ENCODE measurements around the gene ADARB2. TPM values are rescaled to one million over a fixed set of nuclear protein-coding genes. Genes with fewer than 3 reads are reported as not detected.
"Not testable (repeated sequence)": the region's sequence is repeated elsewhere in the genome, so short reads cannot be mapped to it uniquely, and the experiment has no call there.

The ADARB2 gene
- total RNA-seq, 2 experiments from 2014 or later = not detected

- H3K27me3 Mint-ChIP-seq = peaks cover 16% of the 10 kb centered on the region
- H3K36me3 Mint-ChIP-seq = no peaks in the 10 kb centered on the region
- no peak overlapping the region for H3K27ac Mint-ChIP-seq
- H3K9me3 Mint-ChIP-seq = peaks cover 1% of the 10 kb centered on the region
- no peak for DNase-seq
- no peaks in the 10 kb centered on the region for H3K4me1 Mint-ChIP-seq
- H3K4me3 Mint-ChIP-seq = no peak overlapping the region
Observed at GRCh38 chr10:1452777-1453176, 284.5 kb downstream of the ADARB2 start.

- Mint-ChIP-seq H3K9me3 (peaks cover 1% of the 10 kb centered on the region), H3K4me1 (no peaks in the 10 kb centered on the region), H3K36me3 (no peaks in the 10 kb centered on the region), H3K27me3 (peaks cover 13% of the 10 kb centered on the region), H3K4me3 (no peak overlapping the region), H3K27ac (no peak overlapping the region)
- DNase-seq = no peak
Observed at GRCh38 chr10:1451941-1452340, 285.4 kb downstream of the ADARB2 start.

GRCh38 chr10:1451362-1451888 is 285.9 kb downstream of the ADARB2 start:
- H3K27me3 Mint-ChIP-seq = peaks cover 11% of the 10 kb centered on the region

GRCh38 chr10:1449572-1450205 is 287.6 kb downstream of the ADARB2 start:
- Mint-ChIP-seq H3K4me3 (no peak overlapping the region), H3K9me3 (peaks cover 1% of the 10 kb centered on the region), H3K36me3 (no peaks in the 10 kb centered on the region), H3K27me3 (peaks cover 11% of the 10 kb centered on the region), H3K4me1 (no peaks in the 10 kb centered on the region), H3K27ac (no peak overlapping the region)
- no peak for DNase-seq

More at GRCh38 chr10:1451362-1451888, 285.9 kb downstream of the ADARB2 start:
- H3K27ac Mint-ChIP-seq = no peak overlapping the region
- H3K9me3 Mint-ChIP-seq = peaks cover 1% of the 10 kb centered on the region
- no peaks in the 10 kb centered on the region for H3K4me1 Mint-ChIP-seq
- no peak for DNase-seq
- H3K4me3 Mint-ChIP-seq = no peak overlapping the region
- H3K36me3 Mint-ChIP-seq = no peaks in the 10 kb centered on the region

GRCh38 chr10:1449021-1449420 is 288.3 kb downstream of the ADARB2 start:
- no peaks in the 10 kb centered on the region for H3K36me3 Mint-ChIP-seq
- DNase-seq = no peak
- H3K4me1 Mint-ChIP-seq = no peaks in the 10 kb centered on the region
- H3K27ac Mint-ChIP-seq = no peak overlapping the region
- peaks cover 1% of the 10 kb centered on the region for H3K9me3 Mint-ChIP-seq
- H3K4me3 Mint-ChIP-seq = no peak overlapping the region
- peaks cover 11% of the 10 kb centered on the region for H3K27me3 Mint-ChIP-seq

GRCh38 chr10:1448252-1448930 is 288.9 kb downstream of the ADARB2 start:
- peaks cover 1% of the 10 kb centered on the region for H3K9me3 Mint-ChIP-seq
- no peak overlapping the region for H3K27ac Mint-ChIP-seq
- no peak for DNase-seq
- H3K4me1 Mint-ChIP-seq = no peaks in the 10 kb centered on the region
- no peaks in the 10 kb centered on the region for H3K36me3 Mint-ChIP-seq
- H3K27me3 Mint-ChIP-seq = peaks cover 11% of the 10 kb centered on the region
- no peak overlapping the region for H3K4me3 Mint-ChIP-seq

GRCh38 chr10:1444826-1445225 is 292.5 kb downstream of the ADARB2 start:
- DNase-seq = no peak
- H3K27ac Mint-ChIP-seq = no peak overlapping the region
- H3K4me1 Mint-ChIP-seq = no peaks in the 10 kb centered on the region
- peaks cover 6% of the 10 kb centered on the region for H3K27me3 Mint-ChIP-seq
- H3K4me3 Mint-ChIP-seq = no peak overlapping the region
- H3K9me3 Mint-ChIP-seq = no peaks in the 10 kb centered on the region
- no peaks in the 10 kb centered on the region for H3K36me3 Mint-ChIP-seq

- Mint-ChIP-seq H3K9me3 (no peaks in the 10 kb centered on the region), H3K27me3 (peaks cover 6% of the 10 kb centered on the region), H3K4me3 (no peak overlapping the region), H3K27ac (no peak overlapping the region), H3K4me1 (no peaks in the 10 kb centered on the region), H3K36me3 (no peaks in the 10 kb centered on the region)
- DNase-seq = no peak
Observed at GRCh38 chr10:1440897-1441296, 296.4 kb downstream of the ADARB2 start.

GRCh38 chr10:1434912-1435692 is 302.2 kb downstream of the ADARB2 start:
- peaks cover 20% of the 10 kb centered on the region for H3K27me3 Mint-ChIP-seq
- no peak overlapping the region for H3K4me3 Mint-ChIP-seq
- H3K4me1 Mint-ChIP-seq = no peaks in the 10 kb centered on the region
- H3K9me3 Mint-ChIP-seq = peaks cover 9% of the 10 kb centered on the region
- no peak overlapping the region for H3K27ac Mint-ChIP-seq
- H3K36me3 Mint-ChIP-seq = peaks cover under 1% of the 10 kb centered on the region
- no peak for DNase-seq

- no peaks in the 10 kb centered on the region for H3K4me1 Mint-ChIP-seq
- peaks cover 20% of the 10 kb centered on the region for H3K27me3 Mint-ChIP-seq
- no peak overlapping the region for H3K27ac Mint-ChIP-seq
- no peak overlapping the region for H3K4me3 Mint-ChIP-seq
- peaks cover 2% of the 10 kb centered on the region for H3K36me3 Mint-ChIP-seq
- DNase-seq = no peak
- peaks cover 11% of the 10 kb centered on the region for H3K9me3 Mint-ChIP-seq
Observed at GRCh38 chr10:1434202-1434601, 303.1 kb downstream of the ADARB2 start.

- Mint-ChIP-seq H3K4me1 (no peaks in the 10 kb centered on the region), H3K9me3 (peaks cover 11% of the 10 kb centered on the region), H3K27ac (no peak overlapping the region), H3K36me3 (peaks cover 2% of the 10 kb centered on the region), H3K4me3 (no peak overlapping the region), H3K27me3 (peaks cover 14% of the 10 kb centered on the region)
- no peak for DNase-seq
Observed at GRCh38 chr10:1432161-1432560, 305.2 kb downstream of the ADARB2 start.

- Mint-ChIP-seq H3K27me3 (peaks cover 14% of the 10 kb centered on the region), H3K9me3 (peaks cover 11% of the 10 kb centered on the region), H3K36me3 (peaks cover 2% of the 10 kb centered on the region), H3K4me1 (no peaks in the 10 kb centered on the region), H3K27ac (no peak overlapping the region), H3K4me3 (no peak overlapping the region)
- DNase-seq = no peak
Observed at GRCh38 chr10:1431229-1431628, 306.1 kb downstream of the ADARB2 start.

- not testable (repeated sequence) for H3K4me3 Mint-ChIP-seq, H3K27ac Mint-ChIP-seq
- peaks cover 11% of the 10 kb centered on the region for H3K9me3 Mint-ChIP-seq
Observed at GRCh38 chr10:1427521-1428186, 309.7 kb downstream of the ADARB2 start.

GRCh38 chr10:1426786-1427185 is 310.5 kb downstream of the ADARB2 start:
- Mint-ChIP-seq H3K36me3 (peaks cover 2% of the 10 kb centered on the region), H3K9me3 (peaks cover 11% of the 10 kb centered on the region), H3K4me1 (no peaks in the 10 kb centered on the region), H3K4me3 (no peak overlapping the region), H3K27ac (no peak overlapping the region), H3K27me3 (peaks cover 7% of the 10 kb centered on the region)
- DNase-seq = no peak

More at GRCh38 chr10:1427521-1428186, 309.7 kb downstream of the ADARB2 start:
- not testable (repeated sequence) for H3K4me1 Mint-ChIP-seq, DNase-seq, H3K36me3 Mint-ChIP-seq
- H3K27me3 Mint-ChIP-seq = peaks cover 12% of the 10 kb centered on the region

- Mint-ChIP-seq H3K4me3 (no peak overlapping the region), H3K27ac (no peak overlapping the region), H3K27me3 (peaks cover 7% of the 10 kb centered on the region), H3K9me3 (peaks cover 6% of the 10 kb centered on the region), H3K36me3 (peaks cover 2% of the 10 kb centered on the region), H3K4me1 (peaks cover under 1% of the 10 kb centered on the region)
- no peak for DNase-seq
Observed at GRCh38 chr10:1425879-1426278, 311.4 kb downstream of the ADARB2 start.
